NCI-H2196 (cell line): ENCODE measurements around the gene ARIH2.
A peak's percentile ranks its signal among the peaks of the same experiment; 100 is the strongest.

Experiments
- DNase-seq: peaks from one replicate; lab custom pipeline; 2025; ENCODE audit not compliant: unreplicated experiment; lab: John Stamatoyannopoulos, UW

ARIH2 gene

GRCh38 chr3:48928679-48929078 lies 10.0 kb downstream of the ARIH2 start:
- no peak for DNase-seq

- no peak for DNase-seq
Measured at GRCh38 chr3:48929358-48930035, 10.9 kb downstream of the ARIH2 start.

GRCh38 chr3:48930590-48930989 lies 11.9 kb downstream of the ARIH2 start:
- DNase-seq = no peak

GRCh38 chr3:48931944-48932580 lies 13.4 kb downstream of the ARIH2 start:
- no peak for DNase-seq

- no peak for DNase-seq
Measured at GRCh38 chr3:48934333-48934991, 15.8 kb downstream of the ARIH2 start.

GRCh38 chr3:48935530-48935929 lies 16.9 kb downstream of the ARIH2 start:
- no peak for DNase-seq

GRCh38 chr3:48938156-48938555 lies 19.5 kb downstream of the ARIH2 start:
- DNase-seq = no peak

GRCh38 chr3:48938689-48939088 lies 20.0 kb downstream of the ARIH2 start:
- DNase-seq = no peak

- DNase-seq = no peak
Measured at GRCh38 chr3:48945432-48945831, 26.8 kb downstream of the ARIH2 start.

- no peak for DNase-seq
Measured at GRCh38 chr3:48945891-48946549, 27.4 kb downstream of the ARIH2 start.

- no peak for DNase-seq
Measured at GRCh38 chr3:48949376-48949717, 30.7 kb downstream of the ARIH2 start.

GRCh38 chr3:48950051-48950450 lies 31.4 kb downstream of the ARIH2 start:
- DNase-seq = no peak

GRCh38 chr3:48951764-48952163 lies 33.1 kb downstream of the ARIH2 start:
- no peak for DNase-seq

GRCh38 chr3:48952510-48953118 lies 34.0 kb downstream of the ARIH2 start:
- DNase-seq = peak; percentile 1

GRCh38 chr3:48957006-48957705 lies 38.5 kb downstream of the ARIH2 start:
- DNase-seq = no peak

- no peak for DNase-seq
Measured at GRCh38 chr3:48960841-48961413, 42.3 kb downstream of the ARIH2 start.

GRCh38 chr3:48962340-48962739 lies 43.7 kb downstream of the ARIH2 start:
- DNase-seq = no peak

- DNase-seq = no peak
Measured at GRCh38 chr3:48962939-48963338, 44.3 kb downstream of the ARIH2 start.

- DNase-seq = no peak
Measured at GRCh38 chr3:48963591-48963990, 44.9 kb downstream of the ARIH2 start.

- no peak for DNase-seq
Measured at GRCh38 chr3:48966367-48966766, 47.7 kb downstream of the ARIH2 start.
